ENCODE results near the gene CENPH. TPM values are rescaled to one million over a fixed set of nuclear protein-coding genes. Genes with fewer than 3 reads are reported as not detected.

The CENPH gene
- total and polyA plus RNA-seq, 2 donors (not counting 3 experiments of a cell fraction or from before 2014, with no cell fraction given), result 6.5 to 16.4 TPM

- no peak overlapping the region for H3K4me3 ChIP-seq (replicated peaks in 1 of 3; ENCODE audit: insufficient read depth in 1 of 3, low read depth in 1 of 3, low read length in 3 of 3)
- no peak overlapping the region for H3K27ac ChIP-seq (ENCODE audit: insufficient read depth, low read depth, low read length)
- no peak overlapping the region for H3K4me2 ChIP-seq (ENCODE audit: insufficient read depth, low read length)
- H3K36me3 ChIP-seq (ENCODE audit: control insufficient read depth in 2 of 2, extremely low read depth in 1 of 2, insufficient read depth in 2 of 2, low read length in 2 of 2), result no peaks in the 10 kb centered on the region
- no peak overlapping the region for H3K9ac ChIP-seq (replicated peaks; ENCODE audit: extremely low read depth, insufficient read depth, low read length)
- no peak overlapping the region for H2AFZ ChIP-seq (ENCODE audit: low read depth, low read length)
- dilution Hi-C loops (cut with MboI; ENCODE audit: extremely low pct_ligation_motif_present, low sequenced_read_pairs), result no loop called here
- H3K4me1 ChIP-seq (ENCODE audit: control insufficient read depth, extremely low read depth, insufficient read depth, low read length), result no peaks in the 10 kb centered on the region
- TF ChIP-seq, protein P1, sequence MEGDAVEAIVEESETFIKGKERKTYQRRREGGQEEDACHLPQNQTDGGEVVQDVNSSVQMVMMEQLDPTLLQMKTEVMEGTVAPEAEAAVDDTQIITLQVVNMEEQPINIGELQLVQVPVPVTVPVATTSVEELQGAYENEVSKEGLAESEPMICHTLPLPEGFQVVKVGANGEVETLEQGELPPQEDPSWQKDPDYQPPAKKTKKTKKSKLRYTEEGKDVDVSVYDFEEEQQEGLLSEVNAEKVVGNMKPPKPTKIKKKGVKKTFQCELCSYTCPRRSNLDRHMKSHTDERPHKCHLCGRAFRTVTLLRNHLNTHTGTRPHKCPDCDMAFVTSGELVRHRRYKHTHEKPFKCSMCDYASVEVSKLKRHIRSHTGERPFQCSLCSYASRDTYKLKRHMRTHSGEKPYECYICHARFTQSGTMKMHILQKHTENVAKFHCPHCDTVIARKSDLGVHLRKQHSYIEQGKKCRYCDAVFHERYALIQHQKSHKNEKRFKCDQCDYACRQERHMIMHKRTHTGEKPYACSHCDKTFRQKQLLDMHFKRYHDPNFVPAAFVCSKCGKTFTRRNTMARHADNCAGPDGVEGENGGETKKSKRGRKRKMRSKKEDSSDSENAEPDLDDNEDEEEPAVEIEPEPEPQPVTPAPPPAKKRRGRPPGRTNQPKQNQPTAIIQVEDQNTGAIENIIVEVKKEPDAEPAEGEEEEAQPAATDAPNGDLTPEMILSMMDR (IDR thresholded peaks at IDR 0.05; ENCODE audit: extremely low read depth in 1 of 2, insufficient read depth in 1 of 2, low read depth in 1 of 2, low read length in 2 of 2), result no peak
- TF ChIP-seq EZH2 (IDR thresholded peaks at IDR 0.05; ENCODE audit: borderline replicate concordance, low read depth, low read length, severe bottlenecking) (no peak), JUN (IDR thresholded peaks at IDR 0.05; ENCODE audit: borderline replicate concordance, insufficient read depth, insufficient read length, low read depth) (no peak), FOS (IDR thresholded peaks at IDR 0.05; ENCODE audit: borderline replicate concordance, insufficient read depth, low read length) (no peak)
- H3K9me1 ChIP-seq (replicated peaks; ENCODE audit: control insufficient read depth, extremely low read depth, insufficient read depth, low read length), result no peaks in the 10 kb centered on the region
- H4K20me1 ChIP-seq (replicated peaks; ENCODE audit: control insufficient read depth, extremely low read depth, insufficient read depth, low read length), result no peaks in the 10 kb centered on the region
- POLR2A ChIA-PET, result no interaction called here
- no peaks in the 10 kb centered on the region for H3K27me3 ChIP-seq (ENCODE audit: control insufficient read depth in 2 of 2, insufficient read depth in 2 of 2, low read length in 2 of 2)
- H3K79me2 ChIP-seq (ENCODE audit: control insufficient read depth, insufficient read depth, low read length), result no peaks in the 10 kb centered on the region
- FAIRE-seq (no peak), DNase-seq (ENCODE audit: low read depth, low spot score) (no peak)
- CTCF ChIA-PET, result no interaction called here
- intact Hi-C loops (cut with micrococcal nuclease), result no loop called here
- BruUV-seq (replicated peaks), result no TSS peak
- H3K9me3 ChIP-seq (replicated peaks; ENCODE audit: control insufficient read depth, insufficient read depth, low read length), result no peaks in the 10 kb centered on the region
Measured at GRCh38 chr5:69148981-69149675, 40.3 kb upstream of the CENPH start.

DNA sequence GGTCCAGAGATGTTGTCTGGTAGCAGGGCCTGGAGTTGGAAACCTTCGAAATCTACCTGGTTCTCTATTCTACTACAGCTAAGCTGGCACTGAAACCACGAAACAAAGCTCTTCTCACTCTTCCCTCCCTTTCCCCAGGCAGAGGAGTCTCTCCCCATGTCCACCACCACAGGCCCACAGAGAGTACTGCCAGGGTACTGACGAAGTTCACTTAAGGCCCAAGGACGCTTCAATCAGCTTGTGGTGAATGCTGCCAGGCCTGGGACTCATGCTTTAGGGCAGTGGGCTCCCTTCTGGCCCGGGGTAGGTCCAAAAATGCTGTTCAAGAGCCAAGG is 39.7 kb upstream of the CENPH start:
- Histone ChIP-seq H3K27ac (ENCODE audit: insufficient read depth, low read depth, low read length) (no peak overlapping the region), H4K20me1 (replicated peaks; ENCODE audit: control insufficient read depth, extremely low read depth, insufficient read depth, low read length) (no peaks in the 10 kb centered on the region), H3K9me3 (replicated peaks; ENCODE audit: control insufficient read depth, insufficient read depth, low read length) (no peaks in the 10 kb centered on the region), H3K9me1 (replicated peaks; ENCODE audit: control insufficient read depth, extremely low read depth, insufficient read depth, low read length) (no peaks in the 10 kb centered on the region), H2AFZ (ENCODE audit: low read depth, low read length) (no peak overlapping the region), H3K79me2 (ENCODE audit: control insufficient read depth, insufficient read depth, low read length) (no peaks in the 10 kb centered on the region), H3K4me3 (replicated peaks in 1 of 3; ENCODE audit: insufficient read depth in 1 of 3, low read depth in 1 of 3, low read length in 3 of 3) (no peak overlapping the region), H3K27me3 (ENCODE audit: control insufficient read depth in 2 of 2, insufficient read depth in 2 of 2, low read length in 2 of 2) (no peaks in the 10 kb centered on the region), H3K36me3 (ENCODE audit: control insufficient read depth in 2 of 2, extremely low read depth in 1 of 2, insufficient read depth in 2 of 2, low read length in 2 of 2) (no peaks in the 10 kb centered on the region), H3K4me2 (ENCODE audit: insufficient read depth, low read length) (no peak overlapping the region), H3K9ac (replicated peaks; ENCODE audit: extremely low read depth, insufficient read depth, low read length) (no peak overlapping the region), H3K4me1 (ENCODE audit: control insufficient read depth, extremely low read depth, insufficient read depth, low read length) (no peaks in the 10 kb centered on the region)
- POLR2A ChIA-PET, result no interaction called here
- TF ChIP-seq POLR2A (IDR thresholded peaks at IDR 0.05; ENCODE audit: low read depth, low read length), result no peak
- no peak for TF ChIP-seq MYC (IDR thresholded peaks at IDR 0.05; ENCODE audit: low read depth, low read length)
- TF ChIP-seq EZH2 (IDR thresholded peaks at IDR 0.05; ENCODE audit: borderline replicate concordance, low read depth, low read length, severe bottlenecking), result no peak
- no peak for TF ChIP-seq GATA2 (IDR thresholded peaks at IDR 0.05; ENCODE audit: insufficient read depth, insufficient read length, low read depth, low read length)
- TF ChIP-seq MAX (IDR thresholded peaks at IDR 0.05; ENCODE audit: insufficient read depth, insufficient read length), result no peak
- TF ChIP-seq, protein P1 (IDR thresholded peaks at IDR 0.05; ENCODE audit: extremely low read depth in 1 of 2, insufficient read depth in 1 of 2, low read depth in 1 of 2, low read length in 2 of 2), result no peak
- TF ChIP-seq POLR2AphosphoS5 (IDR thresholded peaks at IDR 0.05; ENCODE audit: insufficient read depth, low read depth, low read length), result no peak
- no peak for TF ChIP-seq JUN (IDR thresholded peaks at IDR 0.05; ENCODE audit: borderline replicate concordance, insufficient read depth, insufficient read length, low read depth)
- TF ChIP-seq FOS (IDR thresholded peaks at IDR 0.05; ENCODE audit: borderline replicate concordance, insufficient read depth, low read length), result no peak
- BruUV-seq (replicated peaks), result no TSS peak
- dilution Hi-C loops (cut with MboI; ENCODE audit: extremely low pct_ligation_motif_present, low sequenced_read_pairs) (no loop called here), intact Hi-C loops (cut with micrococcal nuclease) (no loop called here)
- CTCF ChIA-PET, result no interaction called here
- FAIRE-seq (no peak), DNase-seq (ENCODE audit: low read depth, low spot score) (no peak)

All from endothelial cell of umbilical vein (primary cell).